HG03097 (cell line): ENCODE measurements around the gene MAP1B.
"Not testable (repeated sequence)": the region's sequence is repeated elsewhere in the genome, so short reads cannot be mapped to it uniquely, and the experiment has no call there.

Source experiments
- ATAC-seq: cut with Tn5 transposase; IDR thresholded peaks from one replicate; pipeline ENCODE4 v1.9.1; 2021; ENCODE audit not compliant: unreplicated experiment, low FRiP score

MAP1B gene

GRCh38 chr5:72107131-72107900 lies at the start of gene MAP1B:
Gene MAP1B, plus strand, starts transcription at chr5:72107475. Its CDS starts 57 bp downstream, at chr5:72107532.
- no peak for ATAC-seq

GRCh38 chr5:72057816-72058215 lies 49.5 kb upstream of the MAP1B start:
- no peak for ATAC-seq

GRCh38 chr5:72063219-72063819 lies 44.0 kb upstream of the MAP1B start:
- ATAC-seq = no peak

DNA sequence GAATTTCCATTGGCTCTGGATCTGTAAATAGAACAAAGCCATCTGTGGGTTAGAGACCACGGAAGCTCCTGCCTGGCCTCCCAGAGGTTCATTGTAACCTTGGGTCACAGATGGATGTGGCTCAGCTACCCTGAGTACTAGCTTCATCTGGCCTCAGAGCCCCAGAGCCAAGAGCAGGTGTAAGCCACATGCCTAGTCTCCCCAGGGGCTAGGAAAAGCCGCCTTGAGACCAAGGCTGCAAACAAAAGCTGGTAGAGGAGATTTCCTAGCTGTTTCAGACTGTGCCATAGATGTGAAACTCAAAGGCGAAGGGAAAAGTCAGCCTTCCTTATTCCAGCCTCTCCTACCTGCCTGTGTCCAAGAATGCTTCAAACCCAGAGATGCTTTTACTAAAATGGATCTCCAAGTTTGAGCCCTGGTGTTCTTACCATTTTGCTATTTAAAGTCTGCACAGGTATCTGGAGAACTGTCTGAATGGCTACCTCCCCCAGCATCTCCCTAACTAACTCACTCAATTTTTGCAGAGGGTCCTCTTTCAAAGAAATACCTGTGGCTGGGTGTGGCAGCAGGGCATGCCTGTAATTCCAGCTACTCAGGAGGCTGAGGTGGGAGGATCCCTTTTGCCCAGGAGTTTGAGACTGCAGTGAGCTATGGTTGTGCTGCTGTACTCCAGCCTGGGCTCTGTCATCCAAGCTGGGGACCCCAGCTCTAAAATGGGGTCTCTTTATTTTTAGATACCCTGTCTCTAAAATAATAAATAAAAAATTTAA lies 42.3 kb upstream of the MAP1B start:
- ATAC-seq = no peak

DNA sequence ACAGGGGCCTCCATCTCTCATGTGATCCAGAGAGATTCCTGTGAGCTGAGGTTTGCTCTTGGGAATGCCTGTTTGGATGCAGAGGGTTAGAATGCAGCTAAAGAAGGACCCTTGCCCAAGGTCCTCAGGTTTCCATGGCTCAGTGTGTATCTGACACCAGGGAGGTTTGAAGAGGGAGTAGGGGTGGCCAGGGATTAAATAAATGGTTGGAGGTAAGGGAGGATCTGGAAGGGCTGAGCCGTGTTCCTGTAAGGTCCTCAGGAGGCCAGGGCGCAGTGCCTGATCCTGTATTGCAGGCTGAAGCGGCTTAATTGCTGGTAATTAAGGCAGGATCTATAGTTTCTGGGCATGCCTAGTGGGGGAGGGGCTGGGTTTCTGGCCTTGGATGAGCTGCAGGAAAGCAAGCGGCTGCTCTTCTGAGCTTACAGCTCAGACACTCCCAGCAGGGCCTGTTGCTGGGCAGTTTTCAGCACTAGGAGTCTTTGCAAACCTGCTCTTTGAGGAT lies 41.5 kb upstream of the MAP1B start:
- no peak for ATAC-seq

DNA sequence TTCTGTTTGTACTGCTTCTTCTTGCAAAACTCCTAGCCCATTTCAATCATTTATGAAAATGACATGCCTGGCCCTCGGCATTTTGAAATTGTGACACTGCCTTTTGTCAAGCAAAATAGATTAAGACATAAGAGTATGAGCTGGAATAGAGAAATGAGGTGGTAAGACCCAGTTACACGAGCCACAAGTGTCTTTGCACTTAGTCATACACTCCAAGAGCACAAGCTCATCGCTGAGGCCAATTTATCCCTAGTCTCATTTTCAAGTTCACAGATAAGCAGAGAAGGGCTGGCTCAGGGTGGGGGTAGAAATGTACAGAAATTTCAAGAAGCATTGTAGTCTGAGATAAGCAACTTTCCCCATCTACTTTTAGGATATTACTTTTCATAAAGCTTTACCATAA lies 40.6 kb upstream of the MAP1B start:
- no peak for ATAC-seq

DNA sequence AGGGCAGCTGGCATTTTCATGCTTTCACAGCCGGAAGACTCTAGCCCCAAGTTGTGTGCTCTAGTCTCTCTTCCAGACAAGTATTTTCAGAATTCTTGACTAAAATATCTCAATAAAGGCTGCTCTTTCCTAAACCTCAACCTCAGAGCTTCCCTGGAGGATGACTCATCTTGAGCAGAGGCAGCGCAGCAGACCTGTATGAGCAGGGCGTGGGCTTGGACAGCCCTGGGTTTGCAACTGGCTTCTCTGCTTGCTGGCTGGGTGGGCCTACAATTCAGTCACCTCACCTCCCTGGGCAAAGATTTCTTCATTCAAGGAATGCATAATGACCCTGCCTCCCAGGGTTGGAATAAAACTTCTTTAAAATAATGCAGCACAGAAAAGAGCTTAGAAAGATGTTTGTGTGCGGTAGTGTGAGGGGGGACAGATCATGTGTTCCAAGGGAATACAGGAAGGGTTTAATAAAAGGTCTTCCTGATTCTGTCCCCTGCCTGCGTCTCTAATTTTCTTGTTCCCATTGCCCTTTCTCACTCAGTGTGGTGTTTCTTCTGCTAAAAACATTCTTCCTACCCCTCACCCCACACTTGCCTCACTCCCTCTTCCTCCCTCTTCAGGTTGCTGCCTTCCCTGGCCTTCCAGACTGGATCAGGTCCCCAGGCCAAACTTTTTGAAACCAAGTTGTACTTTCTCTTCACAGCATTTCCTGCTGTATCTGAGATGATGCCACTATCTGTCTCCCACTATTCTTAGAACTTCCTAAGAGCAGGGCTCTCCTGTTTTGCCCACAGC lies 39.4 kb upstream of the MAP1B start:
- no peak for ATAC-seq

GRCh38 chr5:72070529-72070928 lies 36.7 kb upstream of the MAP1B start:
- ATAC-seq = no peak

- ATAC-seq = no peak
Measured at GRCh38 chr5:72071906-72072305, 35.4 kb upstream of the MAP1B start.

DNA sequence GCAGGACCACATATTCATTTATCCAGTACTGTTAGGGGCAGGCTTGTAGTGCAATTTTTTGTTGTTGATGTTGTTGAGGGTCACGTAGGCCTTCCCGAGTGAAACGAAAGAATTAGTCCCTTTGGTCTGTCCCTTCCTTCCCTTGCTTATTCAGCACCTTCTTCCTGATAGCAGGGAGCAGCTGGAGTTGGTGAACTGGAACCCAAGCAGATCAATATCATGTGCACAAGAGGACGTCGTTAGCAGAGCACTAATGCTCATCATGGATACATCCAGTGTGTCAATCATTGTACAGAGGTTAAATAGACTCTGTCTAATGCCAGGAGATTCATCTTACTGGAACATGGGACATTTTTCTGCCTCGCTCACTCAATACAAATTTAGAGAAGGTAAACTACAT lies 33.0 kb upstream of the MAP1B start:
- ATAC-seq = no peak

DNA sequence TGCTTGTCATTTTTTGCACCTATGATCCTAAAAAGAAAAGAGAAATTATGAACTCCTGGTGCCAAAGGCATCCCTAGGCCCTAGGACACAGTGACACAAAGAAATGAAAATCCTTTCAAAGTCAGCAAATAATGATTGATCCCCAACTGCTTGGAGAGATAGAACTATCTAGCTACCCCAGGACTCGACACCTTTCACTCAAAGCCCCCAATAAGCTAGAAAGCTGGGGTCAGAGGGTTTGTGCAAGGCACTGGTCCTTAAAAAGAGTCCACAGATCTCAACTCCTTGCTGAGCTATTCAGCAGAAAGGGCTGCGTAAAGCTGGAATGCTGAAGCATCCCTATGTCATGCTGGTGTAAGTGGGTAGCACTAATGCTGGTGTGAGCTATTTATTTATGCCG lies 31.8 kb upstream of the MAP1B start:
- ATAC-seq = no peak

DNA sequence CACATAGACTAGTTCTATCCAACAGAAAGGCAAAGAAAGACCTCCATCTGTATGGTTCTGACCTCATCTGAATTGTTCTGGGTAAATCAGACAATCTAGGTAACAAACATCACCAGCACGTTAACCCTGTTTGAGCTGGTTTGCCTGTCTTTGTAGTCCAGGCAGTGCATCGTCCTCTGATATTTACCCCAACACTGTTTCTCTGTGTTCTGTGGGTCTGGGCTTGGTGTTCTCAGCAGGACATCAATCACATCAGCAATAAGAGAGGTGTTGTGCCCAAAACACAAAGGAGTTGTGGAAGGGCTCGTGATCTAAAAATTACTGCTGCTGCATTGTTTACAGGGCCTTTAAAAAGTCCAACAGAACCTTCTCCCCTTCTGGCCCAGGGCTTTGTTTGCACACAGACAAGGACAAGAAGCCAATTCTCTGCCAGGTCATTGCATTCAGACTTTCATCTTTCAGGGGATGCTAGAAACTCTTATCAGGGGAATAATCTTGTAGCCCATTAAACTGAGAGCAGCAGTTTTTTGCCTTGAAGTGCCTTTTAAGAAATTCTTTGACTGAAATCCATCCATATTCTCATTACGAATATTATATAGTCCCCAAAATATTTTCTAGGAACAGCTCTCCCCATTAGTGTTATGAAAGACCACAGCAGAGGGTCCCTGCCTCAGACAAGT lies 30.5 kb upstream of the MAP1B start:
- ATAC-seq = no peak

DNA sequence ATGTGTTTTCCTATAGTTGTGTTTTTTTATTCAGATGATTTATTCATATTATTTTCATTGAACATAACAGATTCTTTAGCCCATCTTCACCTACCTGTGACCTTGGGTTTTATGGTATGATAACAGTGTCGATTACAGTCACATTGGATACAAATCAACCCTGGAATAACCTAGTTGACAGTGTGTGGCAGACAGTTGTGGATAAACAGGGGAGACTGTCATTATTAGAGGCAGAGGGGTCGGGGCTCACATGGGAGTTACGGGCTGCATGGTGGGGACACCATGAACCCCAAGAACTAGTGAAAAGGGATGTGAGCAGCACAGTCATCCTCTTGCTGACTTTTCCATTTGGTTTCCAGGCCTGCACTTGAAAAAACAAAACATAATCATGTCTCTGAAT lies 29.9 kb upstream of the MAP1B start:
- ATAC-seq = no peak

GRCh38 chr5:72079288-72079687 lies 28.0 kb upstream of the MAP1B start:
- no peak for ATAC-seq

DNA sequence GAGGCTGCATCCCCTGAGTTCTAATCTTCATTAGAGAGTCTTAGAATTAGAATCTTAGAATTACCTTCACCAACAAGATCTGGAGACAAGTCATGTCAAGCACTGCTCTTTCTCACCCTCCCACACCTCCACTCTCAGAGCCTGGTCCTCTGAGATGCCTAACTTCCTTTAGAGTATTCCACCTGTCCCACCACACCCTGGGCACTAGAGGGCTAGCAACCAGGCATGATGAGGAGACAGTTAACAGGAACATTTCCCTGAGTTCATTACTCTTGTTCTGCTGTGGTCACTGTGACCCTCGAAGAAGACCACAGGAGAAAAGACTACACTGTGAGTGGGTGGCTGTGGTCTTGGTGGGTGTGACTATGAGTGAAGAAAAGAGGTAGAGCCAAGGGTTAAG lies 25.2 kb upstream of the MAP1B start:
- no peak for ATAC-seq

DNA sequence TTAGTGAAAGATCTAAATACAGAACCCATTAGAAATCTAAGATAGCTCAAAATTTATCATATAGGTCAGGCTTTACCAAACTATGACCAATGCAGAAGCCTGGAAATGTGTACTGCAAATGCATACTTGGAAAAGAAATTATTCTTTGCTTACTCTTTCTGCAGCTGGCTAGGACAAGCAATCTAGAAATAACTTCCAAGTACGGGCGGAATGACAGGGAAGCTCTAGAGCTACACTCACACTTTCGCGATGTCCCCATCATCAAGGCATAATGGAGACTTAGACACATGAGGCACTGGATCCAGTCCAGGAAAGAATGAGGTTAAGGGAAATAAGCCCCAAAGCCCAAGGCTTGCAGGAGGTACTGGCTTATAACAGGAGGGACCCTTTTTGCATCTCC lies 22.4 kb upstream of the MAP1B start:
- no peak for ATAC-seq

GRCh38 chr5:72085319-72085718 lies 22.0 kb upstream of the MAP1B start:
- no peak for ATAC-seq

DNA sequence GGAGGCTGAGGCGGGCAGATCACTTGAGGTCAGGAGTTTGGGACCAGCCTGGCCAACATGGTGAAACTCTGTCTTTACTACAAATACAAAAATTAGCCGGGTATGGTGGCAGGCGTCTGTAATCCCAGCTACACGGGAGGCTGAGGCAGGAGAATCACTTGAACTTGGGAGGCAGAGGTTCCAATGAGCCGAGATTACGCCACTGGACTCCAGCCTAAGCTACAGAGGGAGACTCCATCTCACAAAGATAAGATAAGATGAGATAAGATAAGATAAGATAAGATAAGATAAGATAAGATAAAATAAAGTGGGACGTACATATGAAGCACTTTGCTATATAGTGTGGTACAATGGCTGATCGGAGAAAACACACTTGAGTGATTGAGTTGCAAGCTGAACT lies 17.6 kb upstream of the MAP1B start:
- ATAC-seq = not testable (repeated sequence)

DNA sequence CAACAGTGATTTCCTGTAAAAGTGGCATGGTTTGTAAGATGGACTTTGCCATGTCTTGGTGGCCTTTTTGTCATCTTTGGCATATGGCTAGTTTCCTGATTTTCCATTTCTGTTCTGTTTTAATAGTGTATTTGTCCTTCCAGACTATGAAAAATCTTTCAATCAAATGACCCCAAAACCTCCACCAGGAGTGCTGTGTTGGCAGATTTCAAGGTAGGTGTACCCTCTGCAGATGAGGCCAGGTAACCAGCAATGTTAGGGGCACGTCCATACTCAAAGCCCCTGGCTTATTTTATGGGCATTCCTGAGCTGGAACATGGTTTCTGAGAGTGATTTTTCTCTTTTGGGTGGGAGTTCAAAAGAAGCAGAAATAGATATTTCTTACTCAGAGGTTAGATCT lies 15.2 kb upstream of the MAP1B start:
- ATAC-seq = no peak

DNA sequence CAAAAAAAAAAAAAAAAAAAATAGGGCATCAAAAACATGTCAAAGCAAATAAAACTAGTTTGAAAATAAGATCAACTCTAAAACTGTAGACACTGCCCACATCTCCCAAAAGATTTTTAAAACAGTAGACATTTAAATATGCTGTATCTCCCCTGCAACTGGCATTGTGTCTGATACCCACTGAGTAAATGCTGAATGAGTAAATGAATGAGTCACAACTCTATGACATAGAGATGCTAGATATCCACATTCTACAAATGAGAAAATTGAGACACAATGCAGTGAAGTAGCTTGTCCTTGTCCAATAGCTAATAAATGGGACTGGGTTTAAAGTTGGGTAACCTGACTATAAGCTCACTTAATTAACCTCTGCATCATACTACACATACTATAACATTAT lies 14.1 kb upstream of the MAP1B start:
- ATAC-seq = no peak
